ENCODE results near the gene IST1.

Gene IST1

DNA sequence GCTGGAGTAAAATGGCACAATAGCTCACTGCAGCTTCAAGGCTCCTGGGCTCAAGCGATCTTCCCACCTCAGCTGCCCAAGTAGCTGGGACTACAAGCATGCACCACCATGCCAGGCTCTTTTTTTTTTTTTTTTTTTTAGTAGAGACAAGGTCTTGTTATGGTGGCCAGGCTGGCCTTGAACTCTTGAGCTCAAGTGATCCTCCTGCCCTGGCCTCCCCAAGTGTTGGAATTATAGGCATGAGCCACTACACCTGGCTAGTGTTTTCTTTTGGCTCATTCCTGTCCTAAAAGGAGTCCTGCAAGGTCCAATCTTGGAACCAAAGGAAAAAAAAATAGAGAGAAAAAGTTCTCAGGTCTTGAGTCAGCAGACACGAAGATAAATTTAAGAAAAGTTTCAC, 74.0 kb downstream of the IST1 start:
- no peak for DNase-seq

DNA sequence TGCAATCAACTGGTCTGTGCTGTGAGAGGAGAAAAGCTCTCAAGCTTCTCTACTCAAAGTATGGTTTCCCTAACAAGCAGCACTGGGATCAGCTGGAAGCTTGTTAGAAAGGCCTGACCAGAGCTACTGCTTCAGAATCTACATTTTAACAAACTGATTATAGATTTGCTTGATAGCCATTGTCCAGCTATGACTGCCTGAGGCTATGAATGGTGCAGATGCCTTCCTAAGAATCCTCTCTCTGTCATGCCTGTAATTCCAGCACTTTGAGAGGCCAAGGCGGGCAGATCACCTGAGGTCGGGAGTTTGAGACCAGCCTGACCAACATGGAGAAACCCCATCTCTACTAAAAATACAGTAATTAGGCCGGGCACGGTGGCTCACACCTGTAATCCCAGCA, 76.2 kb downstream of the IST1 start:
- DNase-seq = no peak

DNA sequence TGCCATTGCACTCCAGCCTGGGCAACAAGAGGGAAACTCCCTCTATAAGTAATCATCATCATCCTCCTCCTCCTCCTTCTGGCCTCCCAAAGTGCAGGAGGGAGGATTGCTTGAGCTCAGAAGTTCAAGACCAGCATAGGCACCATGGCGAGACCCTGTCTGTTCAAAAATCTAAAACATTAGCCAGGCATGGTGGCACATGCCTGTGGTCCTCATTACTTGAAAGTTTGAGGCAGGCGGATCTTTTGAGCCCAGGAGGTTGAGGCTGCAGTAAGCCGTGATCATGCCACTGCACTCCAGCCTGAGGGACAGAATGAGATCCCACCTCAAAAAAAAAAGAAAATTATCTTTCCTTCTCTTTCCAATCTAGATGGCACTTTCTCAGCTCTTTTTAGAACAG, 77.0 kb downstream of the IST1 start:
- no peak for DNase-seq

DNA sequence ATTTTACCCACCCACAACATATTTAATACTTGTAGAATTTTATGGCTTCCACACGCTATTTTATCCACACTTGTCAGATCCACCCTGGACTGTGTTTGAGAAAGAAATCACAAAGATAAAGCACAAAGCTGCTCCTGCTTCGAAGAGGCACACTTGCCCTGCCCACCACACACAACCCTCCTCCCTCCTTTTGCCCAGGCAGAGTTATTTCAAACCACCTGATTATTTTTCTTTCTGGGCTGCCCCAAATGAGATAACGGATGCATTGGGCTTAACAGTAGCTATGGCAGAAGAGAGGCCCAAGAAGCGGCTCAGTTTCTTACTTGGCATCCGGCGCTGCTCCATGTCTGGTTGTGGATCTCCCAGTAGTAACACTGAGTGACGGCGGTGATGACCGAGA, 77.7 kb downstream of the IST1 start:
- no peak for DNase-seq

- DNase-seq = no peak
Measured at GRCh38 chr16:71974068-71974818, 78.9 kb downstream of the IST1 start.

All from NCI-H446 treated with DMSO at 0.1 percent for 48 hours (cell line).